Measurements from ENCODE around the gene KDM7A.

- TF ChIP-seq, protein P1, sequence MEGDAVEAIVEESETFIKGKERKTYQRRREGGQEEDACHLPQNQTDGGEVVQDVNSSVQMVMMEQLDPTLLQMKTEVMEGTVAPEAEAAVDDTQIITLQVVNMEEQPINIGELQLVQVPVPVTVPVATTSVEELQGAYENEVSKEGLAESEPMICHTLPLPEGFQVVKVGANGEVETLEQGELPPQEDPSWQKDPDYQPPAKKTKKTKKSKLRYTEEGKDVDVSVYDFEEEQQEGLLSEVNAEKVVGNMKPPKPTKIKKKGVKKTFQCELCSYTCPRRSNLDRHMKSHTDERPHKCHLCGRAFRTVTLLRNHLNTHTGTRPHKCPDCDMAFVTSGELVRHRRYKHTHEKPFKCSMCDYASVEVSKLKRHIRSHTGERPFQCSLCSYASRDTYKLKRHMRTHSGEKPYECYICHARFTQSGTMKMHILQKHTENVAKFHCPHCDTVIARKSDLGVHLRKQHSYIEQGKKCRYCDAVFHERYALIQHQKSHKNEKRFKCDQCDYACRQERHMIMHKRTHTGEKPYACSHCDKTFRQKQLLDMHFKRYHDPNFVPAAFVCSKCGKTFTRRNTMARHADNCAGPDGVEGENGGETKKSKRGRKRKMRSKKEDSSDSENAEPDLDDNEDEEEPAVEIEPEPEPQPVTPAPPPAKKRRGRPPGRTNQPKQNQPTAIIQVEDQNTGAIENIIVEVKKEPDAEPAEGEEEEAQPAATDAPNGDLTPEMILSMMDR (conservative IDR thresholded peaks at IDR 0.05; ENCODE audit: low read length) = no peak
- no peak for TF ChIP-seq EZH2phosphoT487 (IDR thresholded peaks at IDR 0.05; ENCODE audit: borderline replicate concordance, low read depth, low read length)
Observed at GRCh38 chr7:140196361-140197217, 19.8 kb upstream of the KDM7A start.

All from OCI-LY7 (cell line).